HG03060 (cell line): ENCODE measurements around the gene ABR.
"Not testable (repeated sequence)": the region's sequence is repeated elsewhere in the genome, so short reads cannot be mapped to it uniquely, and the experiment has no call there.

Source experiments
- ATAC-seq: cut with Tn5 transposase; IDR thresholded peaks from one replicate; pipeline ENCODE4 v1.9.1; 2021; ENCODE audit warnings: low read depth, moderate number of reproducible peaks; ENCODE audit not compliant: unreplicated experiment

ABR gene

DNA sequence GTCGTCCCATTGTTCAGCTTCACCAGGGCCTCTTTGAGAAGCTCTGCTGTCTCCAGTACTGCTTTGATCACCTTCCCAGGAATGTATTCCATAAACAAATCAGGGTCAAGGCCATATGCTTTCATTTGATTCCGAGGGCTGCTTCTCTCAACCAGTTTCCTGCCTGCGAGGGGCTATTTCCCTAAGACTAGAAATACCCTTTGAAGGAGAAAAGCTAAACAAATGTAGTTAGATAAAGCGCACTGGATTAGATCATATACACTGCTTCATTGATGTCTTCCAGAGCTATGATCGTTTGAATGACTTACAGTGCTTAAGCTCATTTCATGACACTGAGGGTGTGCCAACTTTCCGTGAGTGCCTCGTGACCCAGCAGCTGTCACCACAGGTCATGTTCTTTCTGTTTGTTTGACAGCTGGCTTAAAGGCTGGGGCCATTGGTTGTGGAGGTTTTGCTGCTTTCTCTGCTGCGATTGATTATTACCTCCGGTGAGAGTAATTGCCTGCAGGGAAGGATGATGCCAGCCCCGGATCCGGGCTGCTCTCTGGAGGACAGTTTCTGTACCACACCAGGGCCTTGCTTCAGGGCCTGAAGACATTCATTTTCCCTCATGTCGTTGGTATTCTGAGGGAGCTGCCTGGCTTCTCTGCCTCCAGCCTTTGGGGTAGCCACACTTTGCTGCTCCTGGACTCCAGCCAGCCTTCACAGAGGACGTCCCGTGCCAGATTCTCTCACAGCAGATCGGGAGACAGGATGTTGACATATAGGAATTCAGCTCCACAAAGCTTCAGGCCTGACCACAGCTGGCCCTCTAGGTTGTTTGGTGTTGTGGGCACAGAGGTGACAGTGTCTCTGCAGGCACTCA lies 179.0 kb downstream of the ABR start:
- no peak for ATAC-seq

DNA sequence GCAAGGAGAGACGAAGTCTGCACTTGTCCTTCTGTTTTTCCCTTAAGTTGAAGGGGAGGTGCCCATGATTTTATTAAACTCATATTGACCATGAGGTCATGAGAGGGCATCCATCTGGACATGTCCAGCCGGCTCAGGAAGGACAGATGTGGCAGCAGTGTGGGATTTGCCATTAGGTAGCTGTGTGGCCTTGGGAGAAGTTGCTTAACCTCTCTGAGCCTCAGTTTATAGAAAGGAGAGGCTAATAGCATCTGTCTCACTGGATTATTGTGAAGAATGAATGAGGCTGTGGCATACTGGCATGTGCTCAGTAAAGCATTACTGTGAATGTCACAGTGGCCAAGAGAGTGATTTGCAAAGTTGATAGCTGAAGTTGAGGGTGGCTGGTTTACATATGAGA lies 181.7 kb downstream of the ABR start:
- ATAC-seq = no peak

GRCh38 chr17:996554-997344 lies 183.0 kb downstream of the ABR start, which contains the start of gene TIMM22:
TSS of gene TIMM22 (plus strand) at chr17:997129. CDS start at chr17:997143, 14 bp downstream.
- ATAC-seq = peak; percentile 83

DNA sequence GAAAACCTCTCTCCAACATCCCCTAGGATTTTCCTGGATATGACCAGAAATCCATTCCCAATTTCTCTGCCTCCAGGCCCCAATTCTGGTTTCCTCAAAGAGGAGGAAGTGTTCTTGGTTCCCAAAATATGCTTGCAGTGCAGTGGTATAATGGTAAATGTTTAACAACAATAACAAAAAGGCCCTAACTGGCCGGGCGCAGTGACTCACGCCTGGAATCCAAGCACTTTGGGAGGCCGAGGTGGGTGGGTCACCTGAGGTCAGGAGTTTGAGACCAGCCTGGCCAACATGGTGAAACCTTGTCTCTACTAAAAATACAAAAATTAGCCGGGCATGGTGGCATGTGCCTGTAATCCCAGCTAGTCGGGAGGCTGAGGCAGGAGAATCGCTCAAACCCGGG lies 184.5 kb downstream of the ABR start:
- not testable (repeated sequence) for ATAC-seq

DNA sequence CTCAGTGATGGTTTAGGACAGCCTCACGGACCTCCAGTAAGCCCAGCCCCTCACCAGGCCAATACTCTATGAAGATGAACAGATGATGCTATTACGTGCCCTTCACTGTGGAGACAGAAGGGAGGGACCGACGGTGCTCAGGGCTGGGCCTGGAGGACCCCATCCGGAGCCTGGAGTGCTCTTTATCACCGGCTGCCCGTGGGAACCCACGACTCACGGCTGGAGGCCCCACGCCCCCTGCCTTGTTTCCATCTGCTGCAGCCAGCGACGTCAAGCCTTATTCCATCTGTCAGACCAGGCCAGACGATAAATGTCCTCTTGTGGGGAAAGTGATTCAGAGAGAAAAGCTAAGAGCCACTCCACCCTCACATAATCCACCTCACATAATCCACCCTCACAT lies 186.8 kb downstream of the ABR start:
- ATAC-seq = no peak

- no peak for ATAC-seq
Observed at GRCh38 chr17:988561-988960, 191.2 kb downstream of the ABR start.

GRCh38 chr17:987931-988330 lies 191.8 kb downstream of the ABR start:
- no peak for ATAC-seq

GRCh38 chr17:986322-986929 lies 193.4 kb downstream of the ABR start:
- no peak for ATAC-seq

GRCh38 chr17:983921-984320 lies 195.9 kb downstream of the ABR start:
- ATAC-seq = no peak

- no peak for ATAC-seq
Observed at GRCh38 chr17:981292-981658, 198.5 kb downstream of the ABR start.

DNA sequence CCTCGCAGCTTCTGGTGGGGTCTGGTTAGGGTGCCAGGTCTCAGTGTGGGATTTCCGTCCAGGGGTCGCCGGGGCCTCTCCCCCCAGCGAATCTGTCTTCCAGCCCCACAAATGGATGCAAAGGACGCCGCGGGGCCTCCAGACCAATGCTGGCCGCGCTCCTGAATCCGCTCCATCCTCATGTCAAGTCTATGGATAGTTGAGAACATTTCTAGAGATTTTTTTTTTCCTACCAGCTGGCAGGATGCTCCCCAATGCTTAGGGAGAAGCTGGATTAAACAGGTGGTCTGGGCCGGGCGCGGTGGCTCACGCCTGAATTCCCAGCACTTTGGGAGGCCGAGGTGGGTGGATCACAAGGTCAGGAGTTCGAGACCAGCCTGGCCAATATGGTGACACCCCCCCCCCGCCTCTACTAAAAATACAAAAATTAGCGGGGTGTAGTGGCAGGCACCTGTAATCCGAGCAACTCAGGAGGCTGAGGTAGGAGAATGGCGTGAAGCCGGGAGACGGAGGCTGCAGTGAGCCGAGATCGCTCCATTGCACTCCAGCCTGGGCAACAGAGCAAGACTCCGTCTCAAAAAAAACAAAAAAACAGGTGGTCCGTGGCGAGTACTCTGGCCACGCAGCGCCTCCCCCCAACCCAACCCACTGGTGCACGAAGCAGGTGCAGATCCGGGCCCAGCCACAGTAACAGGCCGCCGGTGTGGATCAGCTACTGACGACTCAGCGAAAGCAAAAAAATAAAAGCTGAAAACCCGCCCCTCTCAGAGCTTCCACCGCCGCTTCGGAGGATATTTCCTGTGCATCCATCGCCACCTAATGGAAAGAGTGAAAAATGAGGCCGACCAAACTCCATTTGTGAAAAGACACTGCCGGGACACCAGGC lies 199.1 kb downstream of the ABR start:
- peak; percentile 47 for ATAC-seq

- no peak for ATAC-seq
Observed at GRCh38 chr17:979539-980405, 200.0 kb downstream of the ABR start, which contains the start of gene NXN. TSS of gene NXN (minus strand) at chr17:979776.

DNA sequence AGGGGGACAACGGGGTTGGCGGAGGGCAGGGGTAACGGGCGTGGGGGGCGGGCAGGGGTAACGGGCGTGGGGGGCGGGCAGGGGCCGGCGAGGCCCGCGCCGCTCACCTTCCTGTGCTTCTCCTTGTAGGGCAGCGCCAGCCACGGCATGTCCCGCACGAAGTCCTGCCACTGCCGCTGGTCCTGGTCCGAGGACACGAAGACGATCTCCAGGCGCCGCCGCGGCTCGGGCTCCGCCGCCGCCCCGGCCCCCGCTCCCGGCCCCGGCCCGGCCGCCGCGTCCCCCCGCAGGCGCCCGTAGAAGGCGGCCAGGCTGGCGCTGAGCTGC lies 200.6 kb downstream of the ABR start:
- ATAC-seq = no peak

DNA sequence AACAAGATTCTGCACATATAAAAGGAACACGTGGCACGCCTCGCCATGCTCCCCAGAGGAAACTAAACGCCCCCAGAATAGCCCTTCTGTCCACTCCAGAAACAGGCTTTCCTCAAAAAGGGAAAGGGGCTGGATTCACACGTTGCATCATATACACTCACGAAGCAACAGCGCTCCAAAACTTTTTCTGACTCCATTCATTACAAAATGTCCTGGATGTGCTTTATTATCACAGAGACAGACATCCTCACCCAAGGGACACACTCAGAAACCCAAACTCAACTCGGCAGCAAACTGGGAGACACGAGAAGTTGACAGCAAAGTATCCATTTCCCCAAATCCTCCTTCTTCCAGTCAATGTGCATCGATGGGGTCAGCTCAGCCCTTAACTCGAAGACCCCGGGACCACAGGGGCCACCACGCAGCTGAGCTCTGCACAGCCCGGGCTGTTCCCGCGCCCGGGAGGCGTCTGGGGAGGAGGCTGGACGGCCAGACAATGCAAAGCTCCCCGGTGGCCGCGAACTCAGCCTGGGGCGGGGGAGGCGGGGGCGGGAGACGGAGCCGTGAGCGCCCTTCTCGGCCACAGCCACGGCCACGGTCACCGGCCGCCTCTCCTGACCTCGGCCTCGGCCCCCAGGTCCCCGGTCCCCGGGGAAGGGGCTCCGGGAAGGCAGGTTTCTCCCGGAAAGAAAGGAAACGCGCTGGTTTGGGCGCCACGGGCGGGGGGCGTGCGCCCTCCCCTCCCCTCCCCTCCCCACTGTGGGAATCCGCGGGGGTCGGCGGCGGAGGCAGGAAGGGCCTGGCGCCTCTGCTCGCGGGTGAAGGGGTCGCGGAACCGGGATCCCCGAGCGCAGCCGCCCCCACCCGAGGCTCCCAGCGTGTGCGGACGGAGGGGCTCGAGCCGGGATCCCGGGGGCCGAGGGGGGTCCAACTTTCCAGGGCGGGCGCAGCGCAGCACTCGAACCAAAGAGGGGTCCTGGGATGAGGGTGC lies 201.4 kb downstream of the ABR start:
- no peak for ATAC-seq

- no peak for ATAC-seq
Observed at GRCh38 chr17:977166-977565, 202.6 kb downstream of the ABR start.

DNA sequence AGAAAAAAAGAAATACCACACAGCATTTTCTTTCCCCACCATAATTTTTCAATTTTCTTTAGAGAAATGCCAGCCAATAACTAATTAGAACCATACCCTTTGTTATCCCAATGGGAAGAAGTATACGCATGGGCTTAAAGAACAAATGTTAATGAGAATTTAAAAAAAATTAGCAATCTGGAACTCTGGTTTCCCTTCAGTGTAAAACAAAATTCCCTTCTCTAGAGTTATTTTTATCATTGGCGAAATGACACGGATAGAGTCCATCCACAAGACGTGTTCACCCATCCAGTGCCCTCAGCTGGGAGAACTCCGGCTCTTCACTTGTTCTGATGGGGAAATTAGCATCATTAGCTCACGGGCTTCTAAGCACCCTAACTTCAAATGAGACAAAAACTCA lies 203.5 kb downstream of the ABR start:
- ATAC-seq = no peak

DNA sequence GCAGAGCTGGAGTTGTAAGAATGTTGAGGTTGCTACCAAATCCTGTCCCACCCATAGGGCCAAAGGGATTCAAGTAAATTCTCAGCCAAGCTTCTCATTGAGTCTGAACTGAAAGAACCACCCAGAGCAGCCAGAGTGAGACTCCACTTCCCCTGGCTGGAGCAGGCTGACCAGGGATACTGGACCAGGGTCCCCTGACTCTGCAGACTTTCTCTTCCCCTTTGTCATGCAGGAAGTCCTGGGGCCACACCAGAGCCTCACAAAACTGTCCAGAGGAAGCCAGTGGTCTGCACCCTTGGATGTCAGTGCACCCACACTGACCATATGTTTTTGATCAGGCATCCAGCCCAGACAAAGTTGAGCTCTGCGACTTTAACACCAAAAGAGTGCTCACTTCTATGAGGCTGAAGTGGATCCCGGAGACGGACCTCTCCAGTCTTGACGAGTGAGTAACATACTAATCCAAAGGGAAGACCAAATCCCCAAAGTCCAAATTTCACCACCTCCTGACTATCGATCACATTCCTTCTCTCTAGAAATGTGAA lies 204.3 kb downstream of the ABR start:
- no peak for ATAC-seq

DNA sequence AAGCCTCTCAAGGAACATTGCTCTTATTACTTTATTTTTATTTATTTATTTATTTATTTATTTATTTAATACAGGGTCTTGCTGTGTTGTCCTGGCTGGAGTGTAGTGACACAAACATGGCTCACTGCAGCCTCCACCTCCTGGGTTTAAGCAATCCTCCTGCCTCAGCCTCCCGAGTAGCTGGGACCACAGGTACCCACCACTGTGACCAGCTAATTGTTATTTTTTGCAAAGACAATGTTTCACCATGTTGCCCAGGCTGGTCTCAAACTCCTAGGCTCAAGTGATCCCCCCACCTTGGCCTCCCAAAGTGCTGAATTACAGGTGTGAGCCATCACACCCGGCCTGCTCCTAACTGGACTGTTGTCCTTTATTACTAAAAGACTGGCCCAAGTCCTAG lies 205.0 kb downstream of the ABR start:
- not testable (repeated sequence) for ATAC-seq
